Stimulated activated CD4-positive, alpha-beta T cell treated with anti-CD3 and anti-CD28 coated beads, Interleukin-1b, Interleukin-23, amount 100 ng/mL, for 4 hours (primary cell): ENCODE results near the gene FER.
"Not testable (repeated sequence)": the region's sequence is repeated elsewhere in the genome, so short reads cannot be mapped to it uniquely, and the experiment has no call there.

Experiments
- DNase-seq, 2 donors: peaks; one replicate each; pipeline ENCODE4 v3.0.0-alpha.2; 2020; ENCODE audit warnings: low read depth in 2 of 2

Gene FER

GRCh38 chr5:108747111-108747773 is 455 bp upstream of the FER start:
- DNase-seq, result no peak

GRCh38 chr5:108748401-108749127 is 867 bp downstream of the FER start:
- DNase-seq, result peak; percentile 92

- DNase-seq, result peak; percentile 28 to 49
Observed at GRCh38 chr5:108749128-108749861, 1.6 kb downstream of the FER start.

- no peak for DNase-seq
Observed at GRCh38 chr5:108753331-108753730, 5.6 kb downstream of the FER start.

GRCh38 chr5:108753877-108754276 is 6.2 kb downstream of the FER start:
- no peak for DNase-seq

- DNase-seq, result no peak
Observed at GRCh38 chr5:108760512-108760911, 12.8 kb downstream of the FER start.

GRCh38 chr5:108762660-108763059 is 15.0 kb downstream of the FER start:
- DNase-seq, result no peak

- no peak for DNase-seq
Observed at GRCh38 chr5:108763222-108763916, 15.7 kb downstream of the FER start.

- DNase-seq, result no peak
Observed at GRCh38 chr5:108765647-108766046, 17.9 kb downstream of the FER start.

GRCh38 chr5:108766916-108767315 is 19.2 kb downstream of the FER start:
- DNase-seq, result not testable (repeated sequence)

- DNase-seq, result no peak
Observed at GRCh38 chr5:108769352-108769751, 21.7 kb downstream of the FER start.

GRCh38 chr5:108772626-108773025 is 24.9 kb downstream of the FER start:
- DNase-seq, result no peak

- no peak for DNase-seq
Observed at GRCh38 chr5:108773330-108773729, 25.6 kb downstream of the FER start.

GRCh38 chr5:108774079-108774478 is 26.4 kb downstream of the FER start:
- DNase-seq, result not testable (repeated sequence)

GRCh38 chr5:108777582-108777981 is 29.9 kb downstream of the FER start:
- DNase-seq, result not testable (repeated sequence)

- DNase-seq, result not testable (repeated sequence)
Observed at GRCh38 chr5:108784577-108784976, 36.9 kb downstream of the FER start.

GRCh38 chr5:108786806-108787483 is 39.2 kb downstream of the FER start:
- no peak for DNase-seq

- DNase-seq, result no peak
Observed at GRCh38 chr5:108788142-108788541, 40.4 kb downstream of the FER start.

GRCh38 chr5:108793207-108793606 is 45.5 kb downstream of the FER start:
- DNase-seq, result no peak

GRCh38 chr5:108794349-108794748 is 46.7 kb downstream of the FER start:
- not testable (repeated sequence) for DNase-seq

- no peak for DNase-seq
Observed at GRCh38 chr5:108797396-108797795, 49.7 kb downstream of the FER start.

GRCh38 chr5:108797986-108798385 is 50.3 kb downstream of the FER start:
- no peak for DNase-seq
